ENCODE results near the gene TASOR. TPM values are rescaled to one million over a fixed set of nuclear protein-coding genes. Genes with fewer than 3 reads are reported as not detected.

Gene TASOR
- total RNA-seq, 2 experiments from 2014 or later: 37.6 to 40.7 TPM

DNA sequence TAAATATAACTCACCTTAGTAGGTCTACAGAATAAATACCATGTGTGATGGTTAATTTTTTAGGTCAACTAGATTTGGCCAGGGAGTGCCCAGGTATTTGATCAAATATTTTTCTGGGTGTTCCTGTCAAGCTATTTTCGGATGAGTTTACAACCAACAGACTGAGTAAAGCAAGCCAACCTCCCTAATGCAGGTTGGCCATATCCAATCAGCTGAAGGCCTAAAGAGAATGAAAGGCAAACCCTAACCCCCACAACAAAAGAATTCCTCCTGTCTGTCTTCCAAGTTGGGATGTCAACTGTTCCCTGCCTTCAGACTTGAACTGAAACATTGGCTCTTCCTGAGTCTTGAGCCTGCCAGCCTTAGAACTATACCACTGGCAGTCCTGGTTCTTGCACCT, 28.6 kb downstream of the TASOR start:
- TF ChIP-seq, protein P1, sequence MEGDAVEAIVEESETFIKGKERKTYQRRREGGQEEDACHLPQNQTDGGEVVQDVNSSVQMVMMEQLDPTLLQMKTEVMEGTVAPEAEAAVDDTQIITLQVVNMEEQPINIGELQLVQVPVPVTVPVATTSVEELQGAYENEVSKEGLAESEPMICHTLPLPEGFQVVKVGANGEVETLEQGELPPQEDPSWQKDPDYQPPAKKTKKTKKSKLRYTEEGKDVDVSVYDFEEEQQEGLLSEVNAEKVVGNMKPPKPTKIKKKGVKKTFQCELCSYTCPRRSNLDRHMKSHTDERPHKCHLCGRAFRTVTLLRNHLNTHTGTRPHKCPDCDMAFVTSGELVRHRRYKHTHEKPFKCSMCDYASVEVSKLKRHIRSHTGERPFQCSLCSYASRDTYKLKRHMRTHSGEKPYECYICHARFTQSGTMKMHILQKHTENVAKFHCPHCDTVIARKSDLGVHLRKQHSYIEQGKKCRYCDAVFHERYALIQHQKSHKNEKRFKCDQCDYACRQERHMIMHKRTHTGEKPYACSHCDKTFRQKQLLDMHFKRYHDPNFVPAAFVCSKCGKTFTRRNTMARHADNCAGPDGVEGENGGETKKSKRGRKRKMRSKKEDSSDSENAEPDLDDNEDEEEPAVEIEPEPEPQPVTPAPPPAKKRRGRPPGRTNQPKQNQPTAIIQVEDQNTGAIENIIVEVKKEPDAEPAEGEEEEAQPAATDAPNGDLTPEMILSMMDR (IDR thresholded peaks at IDR 0.05): no peak
- H3K27me3 Mint-ChIP-seq: no peaks in the 10 kb centered on the region
- no peak overlapping the region for H3K4me3 Mint-ChIP-seq
- H3K36me3 ChIP-seq (ENCODE audit: insufficient read depth, low read length): peaks cover 77% of the 10 kb centered on the region
- H3K4me1 ChIP-seq (ENCODE audit: insufficient read depth, low read length): no peaks in the 10 kb centered on the region
- peaks cover 61% of the 10 kb centered on the region for H3K4me1 Mint-ChIP-seq (ENCODE audit: low read depth)
- H3K4me3 ChIP-seq (ENCODE audit: low read length): no peak overlapping the region
- POLR2A ChIA-PET: interaction anchor here (0.6 kb wide), 1 partner anchor 478 kb away, joined by 4 read pairs; no protein-coding TSS in a partner anchor
- H3K27me3 ChIP-seq (ENCODE audit: control insufficient read depth in 1 of 2, insufficient read depth in 2 of 2, low read length in 2 of 2): no peaks in the 10 kb centered on the region
- peaks cover 4 to 8% of the 10 kb centered on the region in 2 experiments for H3K9me3 ChIP-seq (ENCODE audit: control insufficient read depth in 1 of 2, insufficient read depth in 1 of 2, low read length in 2 of 2)
- H3K27ac ChIP-seq (ENCODE audit: low read depth in 1 of 2, low read length in 2 of 2): no peak overlapping the region
- CTCF ChIA-PET: no interaction called here
- ATAC-seq (ENCODE audit: poor library complexity) (no peak), DNase-seq (no peak)
- intact Hi-C loops (cut with DNase I, micrococcal nuclease): no loop called here
- H3K36me3 Mint-ChIP-seq (ENCODE audit: low read depth): peaks cover 100% of the 10 kb centered on the region
- no peaks in the 10 kb centered on the region for H3K9me3 Mint-ChIP-seq
- peak overlapping the region; percentile 19 for H3K27ac Mint-ChIP-seq

DNA sequence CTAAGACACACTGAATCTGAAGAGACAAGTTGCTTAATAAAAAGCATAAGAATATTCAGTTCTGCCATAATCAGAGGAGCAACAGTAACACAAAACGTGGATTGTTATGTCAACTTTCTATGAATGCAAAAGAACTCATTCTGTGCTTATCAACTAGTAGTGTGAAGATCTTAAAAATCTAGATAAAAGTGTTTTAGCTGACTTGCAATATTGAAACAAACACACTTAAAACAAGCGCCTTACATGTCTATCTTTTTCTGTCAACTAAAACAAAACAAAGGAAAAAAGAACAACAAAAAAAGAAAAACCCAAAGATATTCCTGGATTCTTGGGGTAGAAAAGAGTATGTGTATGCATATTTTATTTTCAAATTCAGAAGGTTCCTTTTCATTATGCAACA, 37.7 kb downstream of the TASOR start:
- DNase-seq (no peak), ATAC-seq (ENCODE audit: poor library complexity) (no peak)
- POLR2A ChIA-PET: no interaction called here
- Histone ChIP-seq H3K4me3 (ENCODE audit: low read length) (no peak overlapping the region), H3K4me1 (ENCODE audit: insufficient read depth, low read length) (no peaks in the 10 kb centered on the region), H3K36me3 (ENCODE audit: insufficient read depth, low read length) (peaks cover 81% of the 10 kb centered on the region), H3K27ac (ENCODE audit: low read depth in 1 of 2, low read length in 2 of 2) (no peak overlapping the region), H3K27me3 (ENCODE audit: control insufficient read depth in 1 of 2, insufficient read depth in 2 of 2, low read length in 2 of 2) (no peaks in the 10 kb centered on the region), H3K9me3 (ENCODE audit: control insufficient read depth in 1 of 2, insufficient read depth in 1 of 2, low read length in 2 of 2) (no peaks in the 10 kb centered on the region)
- Mint-ChIP-seq H3K27me3 (no peaks in the 10 kb centered on the region), H3K36me3 (ENCODE audit: low read depth) (peaks cover 88% of the 10 kb centered on the region), H3K4me1 (ENCODE audit: low read depth) (peaks cover 37% of the 10 kb centered on the region), H3K27ac (no peak overlapping the region), H3K9me3 (no peaks in the 10 kb centered on the region), H3K4me3 (no peak overlapping the region)
- CTCF ChIA-PET: no interaction called here
- TF ChIP-seq, protein P1 (IDR thresholded peaks at IDR 0.05): no peak
- intact Hi-C loops (cut with DNase I, micrococcal nuclease): no loop called here

DNA sequence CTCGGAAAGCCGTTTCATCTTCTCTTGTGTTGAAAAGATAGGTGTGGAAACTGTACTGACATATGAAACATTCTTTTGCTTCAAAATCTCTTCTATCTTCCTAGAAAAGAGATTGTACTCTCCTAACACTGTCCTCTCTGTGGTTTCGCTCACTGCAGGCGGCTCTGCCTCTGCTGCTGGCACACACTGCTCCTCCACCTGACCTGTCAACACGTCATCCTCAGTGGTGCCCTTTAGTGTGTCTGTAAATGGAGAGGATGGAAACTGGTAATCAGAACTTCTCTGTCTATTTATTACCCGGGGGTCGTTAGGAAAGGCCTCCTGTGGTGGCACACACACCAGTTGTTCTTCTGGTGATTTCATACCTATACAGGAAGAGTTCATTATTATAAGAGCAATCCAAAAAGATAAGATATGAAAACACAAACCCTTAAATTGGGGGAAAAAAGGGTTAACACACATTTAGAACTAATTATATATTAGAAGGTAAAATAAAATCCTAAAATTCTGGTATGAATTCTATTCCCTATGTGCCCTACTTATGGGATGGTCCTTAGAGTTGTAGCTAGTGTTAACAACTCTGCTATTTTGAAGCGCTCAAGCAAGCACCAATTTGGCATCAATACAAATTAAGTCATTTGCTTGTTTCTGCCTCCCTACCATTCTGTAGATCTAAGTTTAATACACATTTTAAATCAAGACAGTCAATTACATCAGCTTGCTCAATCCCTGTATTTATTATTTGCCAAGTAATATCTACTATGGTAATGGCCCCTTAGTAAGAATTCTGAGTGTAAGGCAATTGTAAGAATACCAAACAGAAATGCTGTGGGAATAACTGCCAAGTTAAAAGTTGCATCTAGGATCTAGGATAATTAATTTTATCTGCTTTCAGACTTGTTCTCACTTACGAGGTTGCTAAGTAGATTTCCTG, 49.2 kb downstream of the TASOR start:
- TF ChIP-seq, protein P1 (IDR thresholded peaks at IDR 0.05): no peak
- intact Hi-C loops (cut with DNase I, micrococcal nuclease): no loop called here
- H3K4me3 ChIP-seq (ENCODE audit: low read length): no peak overlapping the region
- ATAC-seq (ENCODE audit: poor library complexity) (no peak), DNase-seq (no peak)
- peaks cover 13% of the 10 kb centered on the region for H3K4me1 Mint-ChIP-seq (ENCODE audit: low read depth)
- peaks cover 55% of the 10 kb centered on the region for H3K36me3 ChIP-seq (ENCODE audit: insufficient read depth, low read length)
- H3K27me3 ChIP-seq (ENCODE audit: control insufficient read depth in 1 of 2, insufficient read depth in 2 of 2, low read length in 2 of 2): no peaks in the 10 kb centered on the region
- CTCF ChIA-PET: interaction anchor here (1.0 kb wide), 1 partner anchor 10 kb away, joined by 3 read pairs; no protein-coding TSS in a partner anchor
- H3K4me1 ChIP-seq (ENCODE audit: insufficient read depth, low read length): no peaks in the 10 kb centered on the region
- no peaks in the 10 kb centered on the region for H3K9me3 Mint-ChIP-seq
- H3K27ac ChIP-seq (ENCODE audit: low read depth in 1 of 2, low read length in 2 of 2): no peak overlapping the region
- H3K9me3 ChIP-seq (ENCODE audit: control insufficient read depth in 1 of 2, insufficient read depth in 1 of 2, low read length in 2 of 2): no peaks in the 10 kb centered on the region
- POLR2A ChIA-PET: no interaction called here
- no peaks in the 10 kb centered on the region for H3K27me3 Mint-ChIP-seq
- peaks cover 81% of the 10 kb centered on the region for H3K36me3 Mint-ChIP-seq (ENCODE audit: low read depth)
- peak overlapping the region; percentile 82 for H3K27ac Mint-ChIP-seq
- H3K4me3 Mint-ChIP-seq: no peak overlapping the region

Other genes with a start within 250 kb of the TASOR start
- gene ERC2, start 214.8 kb downstream of the TASOR start, total RNA-seq: not detected
- gene CCDC66, start 126.1 kb downstream of the TASOR start, total RNA-seq: 100 to 1,000 TPM in 1 of 2 experiments, 10 to 100 TPM in 1; 97.1 to 101 TPM
- gene ARHGEF3, start 118.7 kb upstream of the TASOR start, total RNA-seq: 10 to 100 TPM; 46.4 to 46.6 TPM

Measured in CD4-positive, alpha-beta T cell (primary cell).